K562 (cell line): ENCODE measurements around the gene HCFC1R1. TPM values are rescaled to one million over a fixed set of nuclear protein-coding genes. Genes with fewer than 3 reads are reported as not detected.
A peak's percentile ranks its signal among the peaks of the same experiment; 100 is the strongest.

Source experiments
- CBX5 ChIP-seq: IDR thresholded peaks from 2 replicates; pipeline ENCODE4 v1.6.1; 2014; ENCODE audit warnings: low read depth, borderline replicate concordance
- CUX1 ChIP-seq: fragments of 200-800 bp; sonication (Bioruptor generic); IDR thresholded peaks from 2 replicates; pipeline ENCODE4 v1.6.1; 2016; ENCODE audit warnings: missing genetic modification characterization, missing compliant biosample characterization
- GABPB2 ChIP-seq: fragments of 250-450 bp; sonication (Bioruptor Pico); conservative IDR thresholded peaks from 2 replicates; pipeline ENCODE4 v1.5.1; 2021; ENCODE audit warnings: mild to moderate bottlenecking
- HDAC3 ChIP-seq: fragments of 450-650 bp; IDR thresholded peaks from 2 replicates; pipeline ENCODE4 v1.6.1; 2018; ENCODE audit warnings: borderline replicate concordance, mild to moderate bottlenecking, moderate library complexity; ENCODE audit not compliant: partially characterized antibody
- HEY1 ChIP-seq: fragments of 250-450 bp; sonication (Bioruptor Pico); IDR thresholded peaks from 2 replicates; pipeline ENCODE4 v1.5.0; 2020; ENCODE audit warnings: mild to moderate bottlenecking, moderate library complexity, borderline replicate concordance
- HNRNPUL1 ChIP-seq: fragments of 200-400 bp; formaldehyde crosslinking; IDR thresholded peaks from 2 replicates; pipeline ENCODE4 v1.6.1; 2017; ENCODE audit warnings: low read length
- MCM5 ChIP-seq: fragments of 450-650 bp; IDR thresholded peaks from 2 replicates; pipeline ENCODE4 v1.6.1; 2016; ENCODE audit warnings: low read depth
- MED1 ChIP-seq: sonication (generic); formaldehyde crosslinking; IDR thresholded peaks from 2 replicates; pipeline ENCODE4 v1.8.1; 2023; ENCODE audit warnings: missing genetic modification reagents, borderline replicate concordance
- MTF1 ChIP-seq: fragments of 250-450 bp; sonication (Bioruptor Pico); IDR thresholded peaks from 2 replicates; pipeline ENCODE4 v1.9.0; 2021; ENCODE audit warnings: moderate library complexity, mild to moderate bottlenecking, inconsistent platforms, borderline replicate concordance
- NR0B1 ChIP-seq: fragments of 450-650 bp; IDR thresholded peaks from one replicate; pipeline ENCODE4 v1.6.1; 2018; ENCODE audit warnings: mild to moderate bottlenecking, moderate library complexity; ENCODE audit not compliant: partially characterized antibody
- PHF20 ChIP-seq: fragments of 450-650 bp; IDR thresholded peaks from 2 replicates; pipeline ENCODE4 v1.6.1; 2018; ENCODE audit not compliant: partially characterized antibody
- POLR2AphosphoS5 ChIP-seq: IDR thresholded peaks from 2 replicates; pipeline ENCODE4 v1.6.1; 2011; ENCODE audit warnings: mild to moderate bottlenecking, low read depth, low read length, moderate library complexity; ENCODE audit not compliant: control insufficient read depth, insufficient read depth
- SMARCB1 ChIP-seq: IDR thresholded peaks from 2 replicates; pipeline ENCODE4 v1.6.1; 2011; ENCODE audit warnings: improper control_type of control experiment, low read depth; ENCODE audit not compliant: insufficient read length
- SRF ChIP-seq, 2 experiments: fragments of 250-450, 450-650 bp in 1 of 2; sonication (Bioruptor Pico) in 1 of 2; sonication (generic) in 1 of 2; formaldehyde crosslinking; IDR thresholded peaks; 2 replicates each; pipeline versions ENCODE4 v1.5.0 to v1.5.1; 2020 to 2022; ENCODE audit warnings: mild to moderate bottlenecking in 1 of 2, missing genetic modification reagents in 1 of 2
- ZBTB43 ChIP-seq: sonication (generic); formaldehyde crosslinking; IDR thresholded peaks from 2 replicates; pipeline ENCODE4 v1.8.0; 2023; ENCODE audit warnings: mild to moderate bottlenecking, missing genetic modification reagents
- ZFP36 ChIP-seq: fragments of 150-350 bp; IDR thresholded peaks from 2 replicates; pipeline ENCODE4 v1.6.1; 2018; ENCODE audit warnings: low read length, low read depth; ENCODE audit not compliant: partially characterized antibody
- ZNF24 ChIP-seq: fragments of 450-650 bp; IDR thresholded peaks from 2 replicates; pipeline ENCODE4 v1.6.1; 2016
- ZNF584 ChIP-seq: fragments of 200-800 bp; sonication (Bioruptor generic); IDR thresholded peaks from 2 replicates; pipeline ENCODE4 v1.6.1; 2016; ENCODE audit warnings: low read depth, mild to moderate bottlenecking, missing genetic modification characterization, missing compliant biosample characterization
- ZNF76 ChIP-seq: fragments of 250-450 bp; sonication (Bioruptor Pico); IDR thresholded peaks from 2 replicates; pipeline ENCODE4 v1.4.0; 2020; ENCODE audit warnings: mild to moderate bottlenecking, moderate library complexity, borderline replicate concordance
- ZNF766 ChIP-seq: fragments of 200-800 bp; sonication (Bioruptor generic); conservative IDR thresholded peaks from 2 replicates; pipeline ENCODE4 v1.6.1; 2016; ENCODE audit warnings: missing genetic modification characterization, missing compliant biosample characterization
- polyA plus RNA-seq, 8 experiments: library from polyadenylated mRNA; depleted of rRNA in 4 of 8; stranded (reverse) in 5 of 8; unstranded in 3 of 8; fragments of >200 nt; fragmentation: Nextera tagmentation in 2 of 8; fragmentation: Illumina TruSeq in 1 of 8; extraction: Ambion mirVana in 2 of 8; extraction: Trizol in 1 of 8; gene quantifications; 2 replicates each; pipeline versions ENCODE4 v1.2.1 to v1.2.3, GENCODE V29; 2011 to 2014; ENCODE audit warnings: inconsistent platforms in 1 of 8, missing spikeins in 1 of 8
- total RNA-seq, 7 experiments: library from RNA; depleted of rRNA in 6 of 7; stranded (reverse); fragments of >200 nt in 6 of 7; fragmentation: Illumina TruSeq in 2 of 7; extraction: Trizol in 2 of 7; gene quantifications; 2 replicates each; pipeline versions ENCODE4 v1.2.1 to v1.2.3, GENCODE V29; 2011 to 2021; ENCODE audit warnings: low replicate concordance in 1 of 7

Gene HCFC1R1
- total and polyA plus RNA-seq, 9 of the 15 experiments (the other 6 are each of a cell fraction or from before 2014, with no cell fraction given): 2.2 to 29.0 (median 11.2) TPM

GRCh38 chr16:2980227-2981176 is 43.2 kb downstream of the HCFC1R1 start, which contains the start of gene PKMYT1 (continued):
- no peak for TF ChIP-seq CBX5
- TF ChIP-seq ZNF24: no peak; the same call in 1 of the 2 replicates
- peak; percentile 93 for TF ChIP-seq ZFP36
- no peak for TF ChIP-seq HDAC3
- TF ChIP-seq ZBTB43: no peak
- TF ChIP-seq ZNF584 (CRISPR knock-in tag): no peak
- TF ChIP-seq SMARCB1: no peak
- peak; percentile 74 for TF ChIP-seq POLR2AphosphoS5
- no peak for TF ChIP-seq NR0B1
- TF ChIP-seq CUX1: no peak
- no peak for TF ChIP-seq HNRNPUL1
- no peak; the same call in 1 of the 2 replicates for TF ChIP-seq ZNF766 (CRISPR knock-in tag)
- TF ChIP-seq GABPB2: no peak
- peak; percentile 28 for TF ChIP-seq PHF20
- TF ChIP-seq MCM5: no peak
- TF ChIP-seq HEY1 (CRISPR knock-in tag): no peak; the same call in 1 of the 2 replicates
- no peak for TF ChIP-seq ZNF76 (CRISPR knock-in tag)
- TF ChIP-seq SRF (CRISPR knock-in tag; IDR thresholded peaks at IDR 0.05): peak in 1 of 2 experiments; percentile 46; a peak in 1 of 4 replicates
- TF ChIP-seq MED1 (CRISPR knock-in tag): no peak
- TF ChIP-seq MTF1 (CRISPR knock-in tag): no peak
